Measurements from ENCODE around the gene CASTOR2.

GRCh38 chr7:75039166-75039565, 74.7 kb downstream of the CASTOR2 start:
- no peak for TF ChIP-seq CTCF (conservative IDR thresholded peaks at IDR 0.05 in 1 of 2, IDR thresholded peaks at IDR 0.05 in 1 of 2; ENCODE audit: extremely low read depth in 1 of 2, insufficient read depth in 1 of 2, low read depth in 1 of 2, low read length in 2 of 2)
- no peak for TF ChIP-seq EZH2 (IDR thresholded peaks at IDR 0.05; ENCODE audit: borderline replicate concordance, low read length)
